ENCODE data around the gene MMP25.
"Not testable (repeated sequence)": the region's sequence is repeated elsewhere in the genome, so short reads cannot be mapped to it uniquely, and the experiment has no call there.

The MMP25 gene

DNA sequence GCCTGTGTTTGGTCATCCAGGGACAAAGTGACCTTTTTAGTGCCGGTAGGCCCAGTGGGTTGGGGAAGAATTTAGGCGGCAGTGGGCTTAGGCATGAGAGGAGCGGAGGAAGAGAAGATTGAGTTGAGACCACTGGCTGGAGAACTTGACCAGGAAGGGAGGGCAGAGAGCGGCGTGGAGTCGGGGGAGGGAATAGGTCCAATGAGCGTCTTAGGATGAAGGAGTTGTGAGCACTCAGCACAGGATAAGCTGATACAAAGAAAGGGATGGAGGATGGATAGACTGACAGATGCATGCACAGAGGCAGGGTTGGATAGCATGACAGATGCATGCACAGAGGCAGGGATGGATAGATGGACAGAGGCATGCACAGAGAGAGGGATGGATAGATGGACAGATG is 27.1 kb downstream of the MMP25 start:
- TF ChIP-seq, protein P1, sequence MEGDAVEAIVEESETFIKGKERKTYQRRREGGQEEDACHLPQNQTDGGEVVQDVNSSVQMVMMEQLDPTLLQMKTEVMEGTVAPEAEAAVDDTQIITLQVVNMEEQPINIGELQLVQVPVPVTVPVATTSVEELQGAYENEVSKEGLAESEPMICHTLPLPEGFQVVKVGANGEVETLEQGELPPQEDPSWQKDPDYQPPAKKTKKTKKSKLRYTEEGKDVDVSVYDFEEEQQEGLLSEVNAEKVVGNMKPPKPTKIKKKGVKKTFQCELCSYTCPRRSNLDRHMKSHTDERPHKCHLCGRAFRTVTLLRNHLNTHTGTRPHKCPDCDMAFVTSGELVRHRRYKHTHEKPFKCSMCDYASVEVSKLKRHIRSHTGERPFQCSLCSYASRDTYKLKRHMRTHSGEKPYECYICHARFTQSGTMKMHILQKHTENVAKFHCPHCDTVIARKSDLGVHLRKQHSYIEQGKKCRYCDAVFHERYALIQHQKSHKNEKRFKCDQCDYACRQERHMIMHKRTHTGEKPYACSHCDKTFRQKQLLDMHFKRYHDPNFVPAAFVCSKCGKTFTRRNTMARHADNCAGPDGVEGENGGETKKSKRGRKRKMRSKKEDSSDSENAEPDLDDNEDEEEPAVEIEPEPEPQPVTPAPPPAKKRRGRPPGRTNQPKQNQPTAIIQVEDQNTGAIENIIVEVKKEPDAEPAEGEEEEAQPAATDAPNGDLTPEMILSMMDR (IDR thresholded peaks at IDR 0.05; ENCODE audit: control extremely low read depth, extremely low read depth, low read depth, missing control alignments) = no peak
- ChIA-PET POLR2A (no interaction called here), CTCF (no interaction called here)
- DNase-seq (ENCODE audit: extremely low spot score) = no peak

GRCh38 chr16:3074860-3075522 is 28.6 kb downstream of the MMP25 start:
- CTCF ChIA-PET = interaction anchor here (1.0 to 5.3 kb wide), 8 partner anchors 9 to 54 kb away, joined by 3 to 38 read pairs (median 13); partner anchors contain the start of gene ZSCAN10
- POLR2A ChIA-PET = interaction anchor here (0.5 to 1.1 kb wide), 3 partner anchors 8 to 70 kb away, joined by 3 read pairs; no protein-coding TSS in a partner anchor
- TF ChIP-seq, protein P1 (IDR thresholded peaks at IDR 0.05; ENCODE audit: control extremely low read depth, extremely low read depth, low read depth, missing control alignments) = no peak
- peak; percentile 65 for DNase-seq (ENCODE audit: extremely low spot score)

DNA sequence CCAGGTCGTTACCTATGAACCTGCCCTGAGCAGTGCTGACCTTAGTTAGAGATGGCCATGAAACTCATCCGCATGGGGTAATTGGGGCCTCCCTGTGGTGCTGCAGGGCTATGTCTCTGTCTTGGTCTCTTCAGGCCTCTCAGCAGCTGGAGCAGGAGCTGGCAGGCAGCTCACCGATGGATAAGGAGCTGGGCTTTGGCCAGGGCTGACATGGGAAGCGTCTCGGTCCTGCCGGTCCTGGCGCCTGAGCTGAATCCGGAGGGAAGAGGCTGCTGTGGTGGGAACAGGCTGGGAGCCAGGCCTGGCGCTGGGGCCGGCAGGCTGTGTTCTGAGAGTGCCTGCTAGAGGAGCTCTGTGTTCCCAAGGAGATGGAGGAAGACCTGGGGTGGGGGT is 29.2 kb downstream of the MMP25 start:
- ChIA-PET POLR2A (interaction anchor here (1.1 kb wide), 1 partner anchor 24 kb away, joined by 3 read pairs; no protein-coding TSS in a partner anchor), CTCF (interaction anchor here (0.8 to 5.3 kb wide), 8 partner anchors 8 to 54 kb away, joined by 3 to 38 read pairs (median 13); partner anchors contain the start of gene ZSCAN10)
- TF ChIP-seq, protein P1 (IDR thresholded peaks at IDR 0.05; ENCODE audit: control extremely low read depth, extremely low read depth, low read depth, missing control alignments) = no peak
- DNase-seq (ENCODE audit: extremely low spot score) = no peak

GRCh38 chr16:3075946-3076345 is 29.6 kb downstream of the MMP25 start:
- ChIA-PET CTCF (interaction anchor here (0.7 to 5.3 kb wide), 10 partner anchors 8 to 53 kb away, joined by 3 to 38 read pairs (median 4); partner anchors contain the start of genes IL32 and ZSCAN10), POLR2A (interaction anchor here (0.7 kb wide), 1 partner anchor 23 kb away, joined by 4 read pairs; the partner anchor contains the start of gene ZSCAN10)
- not testable (repeated sequence) for DNase-seq (ENCODE audit: extremely low spot score)

- TF ChIP-seq, protein P1 (IDR thresholded peaks at IDR 0.05; ENCODE audit: control extremely low read depth, extremely low read depth, low read depth, missing control alignments) = no peak
- POLR2A ChIA-PET = interaction anchor here (0.7 kb wide), 1 partner anchor 22 kb away, joined by 4 read pairs; the partner anchor contains the start of gene ZSCAN10
- CTCF ChIA-PET = interaction anchor here (0.7 to 5.3 kb wide), 10 partner anchors 9 to 53 kb away, joined by 3 to 38 read pairs (median 4); partner anchors contain the start of genes IL32 and ZSCAN10
- no peak for DNase-seq (ENCODE audit: extremely low spot score)
These were observed 30.2 kb downstream of the MMP25 start for GRCh38 chr16:3076577-3076976.

DNA sequence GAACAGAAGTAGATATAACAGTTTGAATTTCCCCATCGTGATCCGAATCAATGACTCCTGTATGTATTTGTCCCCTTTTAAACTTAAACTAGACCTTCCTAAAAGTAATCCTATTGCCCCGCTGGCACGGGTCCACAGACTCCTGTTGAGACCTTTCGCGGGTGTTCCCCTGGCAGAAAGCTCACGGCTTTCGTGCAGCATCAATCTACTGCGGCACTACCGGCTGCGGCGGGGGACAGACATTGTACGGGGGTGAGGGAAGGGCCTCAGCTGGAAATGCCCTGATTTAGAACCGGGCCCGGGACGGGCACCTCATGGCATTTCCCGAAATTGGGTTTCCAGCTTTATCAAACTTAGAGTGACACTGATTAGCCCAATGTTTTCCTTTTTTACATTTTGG is 33.7 kb downstream of the MMP25 start:
- POLR2A ChIA-PET = interaction anchor here (0.8 kb wide), 1 partner anchor 17 kb away, joined by 4 read pairs; no protein-coding TSS in a partner anchor
- TF ChIP-seq, protein P1 (IDR thresholded peaks at IDR 0.05; ENCODE audit: control extremely low read depth, extremely low read depth, low read depth, missing control alignments) = no peak
- CTCF ChIA-PET = interaction anchor here (1.0 to 1.4 kb wide), 6 partner anchors 16 to 52 kb away, joined by 3 to 11 read pairs (median 3); no protein-coding TSS in a partner anchor
- DNase-seq (ENCODE audit: extremely low spot score) = no peak

GRCh38 chr16:3081957-3082356 is 35.6 kb downstream of the MMP25 start:
- DNase-seq (ENCODE audit: extremely low spot score); POLR2A ChIA-PET: not testable (repeated sequence)
- CTCF ChIA-PET = interaction anchor here (1.3 to 1.8 kb wide), 2 partner anchors 9 to 47 kb away, joined by 4 to 6 read pairs; no protein-coding TSS in a partner anchor

GRCh38 chr16:3083408-3083807 is 37.0 kb downstream of the MMP25 start:
- POLR2A ChIA-PET; DNase-seq (ENCODE audit: extremely low spot score): not testable (repeated sequence)
- CTCF ChIA-PET = interaction anchor here (1.0 to 2.7 kb wide), 5 partner anchors 8 to 45 kb away, joined by 3 to 9 read pairs (median 4); no protein-coding TSS in a partner anchor
